H9 (cell line): ENCODE results near the gene SMYD2. TPM values are rescaled to one million over a fixed set of nuclear protein-coding genes. Genes with fewer than 3 reads are reported as not detected.

Experiments
- DNase-seq: peaks from one replicate; pipeline ENCODE4 v3.0.0-alpha.2; 2017
- H2AFZ ChIP-seq: one replicate; pipeline ENCODE4 v1.6.1; 2013; ENCODE audit warnings: mild to moderate bottlenecking, low read length, control low read depth, moderate library complexity
- H2AK5ac ChIP-seq: 2 replicates; pipeline ENCODE4 v1.6.1; 2013; ENCODE audit warnings: low read length, control low read depth, mixed read lengths; ENCODE audit not compliant: insufficient read length
- H2BK120ac ChIP-seq: one replicate; pipeline ENCODE4 v1.6.1; 2013; ENCODE audit warnings: low read depth, mild to moderate bottlenecking, low read length, control low read depth, inconsistent platforms; ENCODE audit not compliant: poor library complexity, severe bottlenecking
- H2BK12ac ChIP-seq: 2 replicates; pipeline ENCODE4 v1.6.1; 2013; ENCODE audit warnings: low read length, control low read depth, mixed read lengths, low read depth; ENCODE audit not compliant: insufficient read length
- H2BK15ac ChIP-seq: 2 replicates; pipeline ENCODE4 v1.6.1; 2013; ENCODE audit warnings: low read depth, low read length, control low read depth
- H2BK20ac ChIP-seq: one replicate; pipeline ENCODE4 v1.6.1; 2013; ENCODE audit warnings: low read depth, mild to moderate bottlenecking, low read length, control low read depth, inconsistent platforms; ENCODE audit not compliant: poor library complexity, severe bottlenecking
- H2BK5ac ChIP-seq: 2 replicates; pipeline ENCODE4 v1.6.1; 2013; ENCODE audit warnings: low read length, control low read depth, mixed read lengths; ENCODE audit not compliant: insufficient read length
- H3K14ac ChIP-seq: 2 replicates; pipeline ENCODE4 v1.6.1; 2013; ENCODE audit warnings: low read length, control low read depth; ENCODE audit not compliant: insufficient read depth
- H3K18ac ChIP-seq: 2 replicates; pipeline ENCODE4 v1.6.1; 2013; ENCODE audit warnings: low read depth, mild to moderate bottlenecking, mixed read lengths, low read length, control low read depth; ENCODE audit not compliant: insufficient read length
- H3K23ac ChIP-seq: 2 replicates; pipeline ENCODE4 v1.6.1; 2013; ENCODE audit warnings: low read length, control low read depth, mixed read lengths, low read depth; ENCODE audit not compliant: insufficient read length
- H3K23me2 ChIP-seq: 2 replicates; pipeline ENCODE4 v1.6.1; 2013; ENCODE audit warnings: low read depth, mild to moderate bottlenecking, mixed read lengths, low read length, control low read depth; ENCODE audit not compliant: insufficient read length, poor library complexity, severe bottlenecking
- H3K27ac ChIP-seq: 2 replicates; pipeline ENCODE4 v1.5.1; 2013; ENCODE audit warnings: low read length, control low read depth, mixed read lengths, low read depth; ENCODE audit not compliant: insufficient read length
- H3K27me3 ChIP-seq: 2 replicates; pipeline ENCODE4 v1.6.1; 2013; ENCODE audit warnings: low read length, control low read depth, inconsistent platforms; ENCODE audit not compliant: insufficient read depth
- H3K4ac ChIP-seq: 2 replicates; pipeline ENCODE4 v1.6.1; 2013; ENCODE audit warnings: low read depth, mild to moderate bottlenecking, control low read depth, inconsistent platforms, low read length, moderate library complexity
- H3K4me1 ChIP-seq: 2 replicates; pipeline ENCODE4 v1.6.1; 2013; ENCODE audit warnings: low read length, control low read depth, inconsistent platforms; ENCODE audit not compliant: insufficient read depth
- H3K4me2 ChIP-seq: 2 replicates; pipeline ENCODE4 v1.6.1; 2013; ENCODE audit warnings: low read length, control low read depth, mixed read lengths; ENCODE audit not compliant: insufficient read length, insufficient read depth
- H3K56ac ChIP-seq: 2 replicates; pipeline ENCODE4 v1.6.1; 2013; ENCODE audit warnings: low read depth, mild to moderate bottlenecking, mixed read lengths, low read length, control low read depth; ENCODE audit not compliant: insufficient read length
- H3K79me1 ChIP-seq: 2 replicates; pipeline ENCODE4 v1.6.1; 2013; ENCODE audit warnings: low read depth, mild to moderate bottlenecking, moderate library complexity, low read length, control low read depth, inconsistent platforms; ENCODE audit not compliant: insufficient read depth, poor library complexity, severe bottlenecking
- H3K79me2 ChIP-seq: 2 replicates; pipeline ENCODE4 v1.6.1; 2013; ENCODE audit warnings: low read length, control low read depth, inconsistent platforms; ENCODE audit not compliant: insufficient read depth
- H3K9ac ChIP-seq: 2 replicates; pipeline ENCODE4 v1.6.1; 2013; ENCODE audit warnings: low read length, control low read depth, mixed read lengths; ENCODE audit not compliant: insufficient read length; ENCODE audit errors: extremely low read depth
- H3K9me3 ChIP-seq: one replicate; pipeline ENCODE4 v1.6.1; 2013; ENCODE audit warnings: low read depth, low read length, inconsistent platforms; ENCODE audit not compliant: control insufficient read depth
- H3T11ph ChIP-seq: one replicate; pipeline ENCODE4 v1.6.1; 2013; ENCODE audit warnings: mild to moderate bottlenecking, low read length, control low read depth, inconsistent platforms
- H4K20me1 ChIP-seq: one replicate; pipeline ENCODE4 v1.6.1; 2013; ENCODE audit not compliant: control insufficient read depth, insufficient read length, insufficient read depth
- H4K5ac ChIP-seq: 2 replicates; pipeline ENCODE4 v1.6.1; 2013; ENCODE audit warnings: low read depth, mild to moderate bottlenecking, mixed read lengths, low read length, control low read depth; ENCODE audit not compliant: insufficient read length
- H4K8ac ChIP-seq: replicated peaks from 2 replicates; pipeline ENCODE4 v1.6.1; 2013; ENCODE audit warnings: low read length, control low read depth, mixed read lengths, low read depth; ENCODE audit not compliant: insufficient read length
- H4K91ac ChIP-seq: 2 replicates; pipeline ENCODE4 v1.6.1; 2013; ENCODE audit warnings: low read depth, mild to moderate bottlenecking, moderate library complexity, mixed read lengths, low read length, control low read depth; ENCODE audit not compliant: insufficient read length
- H3K27ac Mint-ChIP-seq, 3 experiments: 2 replicates in 2 of 3; 3 replicates in 1 of 3; pipeline ENCODE4 v1.8.0; 2020 to 2021; ENCODE audit warnings: mixed read lengths in 3 of 3, mild to moderate bottlenecking in 1 of 3, moderate library complexity in 1 of 3
- H3K27me3 Mint-ChIP-seq: 2 replicates; pipeline ENCODE4 v1.8.0; 2021; ENCODE audit warnings: low read depth, mild to moderate bottlenecking, moderate library complexity, mixed read lengths
- H3K36me3 Mint-ChIP-seq, 3 experiments: 2 replicates in 2 of 3; 3 replicates in 1 of 3; pipeline ENCODE4 v1.8.0; 2020 to 2021; ENCODE audit warnings: low read depth in 3 of 3, mixed read lengths in 3 of 3; ENCODE audit not compliant: insufficient read depth in 1 of 3
- H3K4me1 Mint-ChIP-seq, 2 experiments: 2 replicates each; pipeline ENCODE4 v1.8.0; 2020; ENCODE audit warnings: mixed read lengths in 2 of 2
- H3K4me3 Mint-ChIP-seq, 2 experiments: 2 replicates in 1 of 2; 3 replicates in 1 of 2; pipeline ENCODE4 v1.8.0; 2020 to 2021; ENCODE audit warnings: mild to moderate bottlenecking in 2 of 2, mixed read lengths in 2 of 2, moderate library complexity in 1 of 2
- H3K9me3 Mint-ChIP-seq, 2 experiments: 2 replicates in 1 of 2; 3 replicates in 1 of 2; pipeline ENCODE4 v1.8.0; 2020; ENCODE audit warnings: mild to moderate bottlenecking in 2 of 2, mixed read lengths in 2 of 2, moderate library complexity in 1 of 2
- CTCF ChIP-seq: fragments of 200-600 bp; sonication (generic); conservative IDR thresholded peaks from 3 replicates; pipeline ENCODE4 v1.8.0; 2021; ENCODE audit warnings: antibody characterized with exemption, mild to moderate bottlenecking
- WGBS: extraction: QIAGEN DNeasy Blood & Tissue Kit; methylation state at CpG from one replicate; pipeline ENCODE4 v1.1.7; 2013; ENCODE audit warnings: missing lambda C conversion rate, low lambda C conversion rate, mixed read lengths; ENCODE audit not compliant: insufficient read length; ENCODE audit errors: extremely low coverage; 5-methylcytosine and 5-hydroxymethylcytosine counted together
- total RNA-seq: library from RNA; stranded (reverse); gene quantifications from 2 replicates; pipeline ENCODE4 v1.2.1, GENCODE V29; 2021

SMYD2 gene
- total RNA-seq, 1 experiment from 2014 or later: 10.9 TPM

DNA sequence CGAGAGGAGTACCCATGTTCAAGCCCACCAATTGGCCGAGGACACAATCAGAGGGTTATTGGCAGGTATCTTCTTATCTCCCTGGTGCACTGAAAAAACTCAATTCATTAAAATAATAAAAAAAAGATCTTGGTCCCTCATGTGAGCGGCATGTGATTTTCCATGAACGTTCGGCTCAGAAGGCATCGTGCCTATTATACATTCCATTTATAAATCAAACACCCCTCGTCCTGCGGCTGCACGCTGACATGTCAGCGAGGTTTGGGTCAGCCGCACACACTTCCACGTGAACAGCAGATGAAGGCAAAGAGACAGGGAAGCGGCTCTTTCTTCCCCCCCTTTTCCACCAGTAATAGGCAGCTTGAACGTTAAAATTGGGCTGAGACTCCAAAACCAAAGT is 31.3 kb upstream of the SMYD2 start:
- WGBS: no CpG with 5 or more reads among the region's 14 CpGs
- H3K4me1 ChIP-seq: peaks cover 12% of the 10 kb centered on the region
- H4K91ac ChIP-seq: no peak overlapping the region
- H3K79me1 ChIP-seq: no peaks in the 10 kb centered on the region
- Mint-ChIP-seq H3K27ac (no peak overlapping the region), H3K4me3 (no peak overlapping the region), H3K27me3 (no peaks in the 10 kb centered on the region), H3K4me1 (peaks cover 14 to 17% of the 10 kb centered on the region in 2 experiments), H3K36me3 (no peaks in the 10 kb centered on the region), H3K9me3 (no peaks in the 10 kb centered on the region)
- no peak overlapping the region for H2AK5ac ChIP-seq
- no peak overlapping the region for H2BK15ac ChIP-seq
- H3K9me3 ChIP-seq: no peaks in the 10 kb centered on the region
- H2BK5ac ChIP-seq: no peak overlapping the region
- H3T11ph ChIP-seq: no peak overlapping the region
- no peaks in the 10 kb centered on the region for H3K27me3 ChIP-seq
- no peak overlapping the region for H3K18ac ChIP-seq
- H3K27ac ChIP-seq: no peak overlapping the region
- H2AFZ ChIP-seq: no peak overlapping the region
- no peak overlapping the region for H3K4me2 ChIP-seq
- H3K23me2 ChIP-seq: no peaks in the 10 kb centered on the region
- no peaks in the 10 kb centered on the region for H4K20me1 ChIP-seq
- H4K5ac ChIP-seq: no peak overlapping the region
- no peak overlapping the region for H3K4ac ChIP-seq
- H2BK120ac ChIP-seq: no peak overlapping the region
- no peak overlapping the region for H3K23ac ChIP-seq
- no peak for DNase-seq
- H2BK20ac ChIP-seq: no peak overlapping the region
- no peak overlapping the region for H2BK12ac ChIP-seq
- no peak overlapping the region for H3K56ac ChIP-seq
- H3K79me2 ChIP-seq: no peaks in the 10 kb centered on the region
- no peak overlapping the region for H3K9ac ChIP-seq
- no peak overlapping the region for H3K14ac ChIP-seq
- TF ChIP-seq CTCF: no peak
- no peak overlapping the region for H4K8ac ChIP-seq
